ENCODE data around the gene PSMG1.
"Not testable (repeated sequence)": the region's sequence is repeated elsewhere in the genome, so short reads cannot be mapped to it uniquely, and the experiment has no call there.

PSMG1 gene, protein sequence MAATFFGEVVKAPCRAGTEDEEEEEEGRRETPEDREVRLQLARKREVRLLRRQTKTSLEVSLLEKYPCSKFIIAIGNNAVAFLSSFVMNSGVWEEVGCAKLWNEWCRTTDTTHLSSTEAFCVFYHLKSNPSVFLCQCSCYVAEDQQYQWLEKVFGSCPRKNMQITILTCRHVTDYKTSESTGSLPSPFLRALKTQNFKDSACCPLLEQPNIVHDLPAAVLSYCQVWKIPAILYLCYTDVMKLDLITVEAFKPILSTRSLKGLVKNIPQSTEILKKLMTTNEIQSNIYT

DNA sequence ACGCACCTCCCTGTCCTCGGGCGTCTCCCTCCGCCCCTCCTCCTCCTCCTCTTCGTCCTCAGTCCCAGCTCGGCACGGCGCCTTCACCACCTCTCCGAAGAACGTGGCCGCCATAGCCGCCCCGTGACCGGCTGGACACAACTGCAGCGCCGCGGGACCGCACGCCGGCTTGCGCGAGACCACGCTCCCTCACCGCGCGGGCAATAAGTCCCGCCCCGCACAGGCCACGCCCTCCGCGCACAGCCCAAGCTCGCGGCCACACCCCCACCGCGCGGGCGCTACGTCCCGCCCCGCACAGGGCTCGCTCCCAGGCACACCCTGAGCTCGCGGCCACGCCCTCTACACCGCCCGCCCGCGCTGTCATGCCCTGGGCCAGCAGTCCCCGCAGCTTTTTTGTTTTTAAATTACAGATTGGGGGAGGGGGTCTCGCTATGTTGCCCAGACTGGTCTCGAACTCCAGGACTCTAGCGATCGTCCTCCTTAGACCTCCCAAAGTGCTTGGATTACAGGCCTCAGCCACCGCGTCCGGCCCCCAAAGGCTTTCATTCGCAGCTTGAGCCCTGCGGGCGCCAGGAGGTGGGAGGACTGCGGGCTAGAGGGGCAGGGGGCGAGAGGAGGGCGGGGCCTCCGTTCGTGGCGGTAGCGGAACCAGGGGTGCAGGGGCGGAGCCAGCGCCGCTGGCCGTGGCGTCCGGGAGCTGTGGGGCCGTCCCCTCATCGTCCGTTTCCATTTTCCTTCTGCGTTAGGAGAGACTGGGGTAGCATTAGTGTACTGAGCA lies at the start of gene PSMG1:
PSMG1 (minus strand) TSS at position 180 of the 778 bp plus-strand sequence; CDS start at position 114, 66 bp downstream.
- peak; percentile 98 for DNase-seq

DNA sequence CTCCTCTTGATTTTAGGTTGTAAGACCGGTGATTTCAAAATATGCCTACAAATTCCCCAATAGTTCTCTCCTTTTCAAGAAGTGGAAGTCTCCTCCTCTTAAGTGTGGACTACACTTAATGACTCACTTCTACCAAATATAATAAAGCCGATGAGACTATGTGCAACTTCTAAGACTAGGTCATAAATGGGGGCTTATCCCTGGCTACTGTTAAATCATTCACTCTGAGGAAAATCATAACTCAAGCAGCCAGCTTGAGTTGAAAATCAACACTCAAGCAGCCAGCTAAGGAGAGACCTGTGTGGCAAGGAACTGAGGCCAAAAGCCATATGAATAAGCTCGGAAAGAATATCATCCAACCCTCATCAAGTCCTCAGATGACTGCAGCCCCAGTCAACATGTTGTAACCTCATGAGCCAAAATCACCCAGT lies 49.6 kb upstream of the PSMG1 start:
- no peak for DNase-seq

DNA sequence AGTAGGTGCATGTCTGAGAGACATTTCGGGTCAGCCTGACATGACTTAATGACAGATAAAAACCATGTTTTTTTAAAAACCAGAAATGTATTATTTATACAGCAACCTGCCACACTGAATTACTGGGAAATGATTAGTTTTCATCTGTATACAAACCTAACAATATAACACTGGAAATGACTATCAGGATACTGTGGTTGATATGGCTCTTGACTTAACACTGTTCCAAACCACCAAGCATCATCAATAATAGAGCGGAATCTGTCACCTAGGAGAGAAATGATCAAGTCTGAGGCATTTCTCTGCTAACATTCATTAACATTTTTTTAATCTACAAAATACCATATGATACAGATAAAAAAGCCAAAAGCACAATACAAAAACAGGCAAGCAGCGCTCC lies 41.7 kb upstream of the PSMG1 start:
- DNase-seq = no peak

DNA sequence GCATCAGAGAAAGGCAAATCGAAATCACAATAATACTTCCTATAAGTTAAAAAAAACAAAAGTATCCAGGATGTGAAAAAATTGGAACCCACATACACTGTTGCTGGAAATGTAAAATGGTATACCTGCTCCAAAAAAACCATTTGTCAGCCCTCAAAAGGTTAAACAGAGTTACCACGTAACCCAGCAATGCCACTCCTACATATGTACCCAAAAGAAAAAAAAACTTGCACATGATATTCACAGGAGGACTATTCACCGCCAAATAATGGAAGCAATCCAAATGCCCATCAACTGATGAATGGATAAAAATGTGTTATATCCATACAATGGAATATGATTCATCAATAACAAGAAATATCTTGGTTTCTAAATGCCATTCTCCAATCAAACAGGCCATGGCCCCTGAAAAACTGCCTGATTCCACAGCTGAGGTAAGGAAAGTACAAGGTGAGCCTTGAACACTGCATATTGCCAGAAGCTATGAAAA lies 38.8 kb upstream of the PSMG1 start:
- DNase-seq = no peak

DNA sequence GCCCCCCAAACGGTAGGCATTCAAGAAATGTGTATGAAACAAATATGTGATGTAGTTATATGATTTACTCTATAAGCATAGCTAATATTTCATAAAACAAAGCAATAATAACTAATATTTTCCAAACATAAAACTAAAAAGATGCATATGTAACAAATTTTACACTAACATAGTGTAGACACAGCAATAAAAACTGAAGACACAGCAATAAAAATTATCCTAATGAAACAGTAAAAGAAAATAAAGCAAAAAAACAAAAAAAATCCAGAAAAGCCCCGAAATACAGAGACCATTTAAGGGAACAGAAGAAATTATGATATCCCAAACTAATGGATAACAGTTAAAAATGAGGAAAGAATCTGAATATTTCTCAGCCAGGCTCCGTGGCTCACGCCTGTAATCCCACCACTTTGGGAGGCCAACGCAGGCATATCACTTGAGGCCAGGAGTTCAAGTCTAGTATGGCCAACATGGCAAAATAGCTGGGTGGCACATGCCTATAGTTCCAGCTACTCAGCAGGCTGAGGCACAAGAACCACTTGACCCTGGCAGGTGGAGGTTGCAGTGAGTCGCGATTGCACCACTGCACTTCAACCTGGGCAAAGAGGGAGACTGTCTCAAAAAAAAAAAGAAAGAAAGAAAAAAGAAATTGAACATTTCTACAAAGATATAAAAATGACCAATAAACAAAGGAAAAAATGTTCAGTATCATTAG lies 38.2 kb upstream of the PSMG1 start:
- DNase-seq = no peak

DNA sequence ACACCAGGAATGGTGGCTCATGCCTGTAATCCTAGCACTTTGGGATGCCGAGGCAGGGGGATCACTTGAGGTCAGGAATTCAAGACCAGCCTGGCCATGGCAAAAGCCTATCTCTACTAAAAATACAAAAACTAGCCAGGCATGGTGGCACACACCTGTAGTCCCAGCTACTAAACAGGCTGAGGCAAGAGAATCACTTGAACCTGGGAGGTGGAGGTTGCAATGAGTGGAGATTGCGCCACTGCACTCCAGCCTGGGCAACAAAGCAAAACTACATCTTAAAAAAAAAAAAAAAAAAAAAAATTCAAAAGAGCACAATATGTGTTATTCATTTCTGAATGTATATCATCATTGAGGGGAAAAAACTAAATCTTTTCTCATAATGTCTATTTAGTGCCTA lies 37.6 kb upstream of the PSMG1 start:
- not testable (repeated sequence) for DNase-seq

DNA sequence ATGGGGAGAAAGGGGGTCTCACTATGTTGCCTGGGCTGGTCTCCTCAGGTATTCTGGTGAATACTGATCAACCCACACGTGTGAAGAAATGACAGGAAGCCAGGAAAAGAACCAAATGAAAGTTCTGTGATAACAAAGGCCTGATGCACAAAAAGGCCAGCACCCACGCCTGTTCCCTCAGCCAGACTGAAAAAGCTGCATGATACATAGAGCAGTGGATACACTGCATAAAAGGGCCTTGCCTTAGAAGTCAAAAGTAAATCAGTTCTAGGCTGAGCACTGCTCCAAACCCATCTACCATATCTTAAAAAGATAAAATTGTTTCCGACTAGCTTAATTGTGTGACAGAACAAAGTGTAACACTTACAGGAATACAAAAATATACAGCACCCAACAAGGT lies 36.9 kb upstream of the PSMG1 start:
- no peak for DNase-seq

DNA sequence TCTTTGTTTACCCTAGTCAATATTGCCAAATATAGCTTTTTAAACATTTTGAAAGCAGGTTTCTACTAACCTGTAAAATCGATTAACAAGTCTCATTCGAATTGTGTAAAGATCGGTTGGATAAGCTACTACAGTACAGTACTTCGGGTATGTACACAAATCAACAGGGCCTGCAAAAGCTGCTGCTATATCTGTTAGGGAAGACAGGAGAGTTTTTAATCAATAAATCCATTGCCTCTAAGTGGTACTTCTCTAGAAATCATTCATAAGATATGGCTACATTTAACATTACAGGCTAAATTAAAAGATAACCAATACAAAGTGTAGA lies 34.8 kb upstream of the PSMG1 start:
- no peak for DNase-seq

DNA sequence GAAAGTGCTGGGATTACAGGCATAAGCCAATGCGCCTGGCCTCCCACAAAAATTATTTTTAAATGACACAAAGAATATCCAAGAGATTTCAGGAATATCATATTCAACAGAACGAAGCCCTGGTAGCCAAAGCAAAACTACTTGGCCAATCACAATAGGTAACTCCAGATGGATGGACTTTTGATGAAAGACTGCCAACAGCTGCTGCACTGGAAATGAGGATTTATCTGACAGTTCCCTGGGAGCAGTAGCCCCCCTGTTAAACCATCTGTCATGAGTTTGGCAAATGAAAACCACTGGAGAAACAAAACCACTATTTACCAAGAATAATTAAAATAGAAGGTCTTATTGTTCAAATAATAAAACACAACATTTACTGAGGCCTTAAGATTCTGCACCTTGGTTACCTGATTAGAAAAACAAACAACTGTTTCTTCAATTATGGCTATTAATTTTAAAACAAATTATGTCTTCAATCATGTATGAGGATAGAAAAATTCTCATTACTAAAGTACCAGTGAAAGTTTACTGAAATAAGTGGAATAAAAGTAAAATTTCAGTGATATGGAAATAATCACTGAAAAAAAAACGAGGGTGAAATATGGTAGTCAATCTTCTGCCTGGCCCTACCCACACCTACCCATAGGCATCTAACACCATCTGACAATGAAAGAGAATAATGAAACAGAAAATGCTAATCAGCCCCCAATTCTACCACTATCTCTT lies 34.3 kb upstream of the PSMG1 start:
- no peak for DNase-seq

DNA sequence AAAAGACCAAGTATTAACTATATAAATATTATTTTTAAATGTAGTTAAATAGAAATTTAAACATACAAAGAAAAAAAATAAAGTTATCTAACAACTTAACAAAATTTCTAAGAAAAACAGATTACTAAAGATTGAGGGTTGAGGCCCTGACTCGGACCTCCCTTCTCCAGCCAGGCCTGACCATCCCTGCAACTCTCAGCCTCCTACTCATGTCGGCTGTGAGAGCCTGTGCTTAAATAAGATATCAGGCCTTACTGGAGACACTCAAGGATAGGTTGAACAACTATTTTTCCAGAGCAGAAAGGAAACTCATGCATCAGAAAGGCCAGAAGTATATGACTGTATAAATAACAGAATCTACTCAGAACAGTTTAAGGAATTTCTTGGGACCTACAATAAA lies 33.0 kb upstream of the PSMG1 start:
- DNase-seq = no peak

DNA sequence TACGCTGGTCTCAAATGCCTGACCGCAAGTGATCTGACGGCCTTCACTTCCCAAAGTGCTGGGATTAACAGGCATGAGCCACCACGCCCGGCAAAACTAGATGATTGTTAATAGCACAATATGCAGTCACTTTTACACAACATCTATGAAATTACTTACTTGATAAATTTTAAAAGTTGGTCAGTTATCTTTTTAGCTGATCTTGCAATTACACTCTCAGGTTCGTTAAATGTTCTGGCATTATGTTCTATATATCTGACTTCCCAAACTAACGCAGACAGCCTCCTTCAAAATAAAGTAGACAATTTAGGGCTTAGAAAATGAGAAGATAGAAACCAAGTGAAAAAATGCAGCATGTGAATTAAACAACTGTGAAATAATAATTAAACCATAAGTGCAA lies 31.8 kb upstream of the PSMG1 start:
- no peak for DNase-seq

DNA sequence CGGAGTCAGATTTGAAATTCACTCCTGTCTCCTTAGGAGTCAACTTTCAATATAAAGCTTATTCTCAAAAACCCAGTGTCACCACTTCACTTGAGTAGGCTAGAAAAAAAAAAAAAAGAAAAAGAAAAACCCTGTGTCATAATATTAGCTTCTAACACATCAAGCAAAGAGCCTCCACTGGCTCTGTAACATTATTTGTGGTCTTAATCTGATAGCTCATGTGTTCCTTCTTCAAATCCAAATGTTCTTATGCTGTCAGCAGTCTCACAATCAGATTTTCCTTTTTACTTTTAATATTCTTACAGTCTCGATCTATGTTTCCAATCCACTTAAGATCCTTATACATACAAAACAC lies 26.1 kb upstream of the PSMG1 start:
- DNase-seq = no peak

DNA sequence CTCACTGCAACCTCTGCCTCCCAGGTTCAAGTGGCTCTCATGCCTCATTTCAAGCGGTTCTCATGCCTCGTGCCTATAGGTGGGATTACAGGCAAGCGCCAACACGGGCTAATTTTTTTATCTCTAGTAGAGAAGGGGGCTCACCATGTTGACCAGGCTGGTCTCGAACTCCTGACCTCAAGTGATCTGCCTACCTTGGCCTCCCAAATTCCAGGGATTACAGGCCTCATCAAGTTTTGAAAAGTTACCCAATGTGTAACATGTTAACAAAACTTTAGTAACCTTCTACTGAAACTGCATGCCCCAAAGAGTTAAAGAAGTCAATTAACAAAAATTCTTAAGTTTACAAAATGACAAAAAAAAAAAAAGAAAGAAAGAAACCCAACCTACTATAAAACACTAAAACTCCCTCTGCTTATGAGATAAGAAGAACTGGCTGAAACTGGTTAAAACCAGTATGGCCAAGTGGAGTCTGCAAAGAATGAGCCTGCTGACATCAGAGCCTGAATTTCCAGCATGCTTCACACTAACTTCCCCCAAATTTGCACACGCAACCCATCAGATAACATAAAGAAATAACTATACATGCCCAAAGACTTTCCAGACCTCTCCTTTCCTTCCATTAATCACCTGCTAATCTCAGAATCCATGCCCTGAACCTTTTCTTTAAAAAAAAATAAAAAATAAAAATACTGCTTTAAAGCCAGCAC lies 25.5 kb upstream of the PSMG1 start:
- DNase-seq = no peak

DNA sequence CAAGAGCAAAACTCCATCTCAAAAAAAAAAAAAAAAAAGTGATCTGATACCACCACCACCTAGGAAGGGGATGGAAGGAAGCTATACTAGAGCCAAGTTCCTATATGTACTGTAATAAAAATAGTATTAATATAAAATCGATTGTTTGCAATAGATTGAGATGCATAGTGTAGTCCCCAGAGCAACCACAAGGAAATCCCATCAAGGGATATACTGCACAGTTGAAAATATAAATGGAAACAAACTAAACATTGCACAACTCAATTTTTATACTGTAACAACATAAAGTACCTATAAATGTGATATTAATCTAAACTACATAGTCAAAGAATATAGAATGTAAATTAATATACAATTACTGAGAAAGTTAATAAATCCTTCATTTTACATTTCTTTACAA lies 20.9 kb upstream of the PSMG1 start:
- DNase-seq = no peak

DNA sequence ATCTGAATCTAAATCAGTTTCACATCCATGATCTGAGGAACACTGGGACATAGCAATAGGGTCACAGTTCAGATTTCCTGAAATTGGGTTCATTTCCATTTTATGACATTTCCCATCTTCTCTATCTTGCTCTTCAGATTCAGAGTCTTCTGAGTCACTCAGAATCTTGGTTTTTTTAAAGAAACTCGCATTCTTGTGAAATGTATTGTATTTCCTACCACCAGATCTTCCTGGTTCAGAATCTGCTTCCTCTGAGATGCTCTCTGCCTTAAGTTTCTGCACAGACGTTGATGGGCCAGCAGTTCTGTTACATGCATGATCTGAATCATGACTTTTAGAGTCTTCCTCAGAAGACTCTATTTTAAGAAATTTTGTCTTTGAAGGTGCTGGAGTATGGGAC lies 15.5 kb upstream of the PSMG1 start:
- DNase-seq = no peak

DNA sequence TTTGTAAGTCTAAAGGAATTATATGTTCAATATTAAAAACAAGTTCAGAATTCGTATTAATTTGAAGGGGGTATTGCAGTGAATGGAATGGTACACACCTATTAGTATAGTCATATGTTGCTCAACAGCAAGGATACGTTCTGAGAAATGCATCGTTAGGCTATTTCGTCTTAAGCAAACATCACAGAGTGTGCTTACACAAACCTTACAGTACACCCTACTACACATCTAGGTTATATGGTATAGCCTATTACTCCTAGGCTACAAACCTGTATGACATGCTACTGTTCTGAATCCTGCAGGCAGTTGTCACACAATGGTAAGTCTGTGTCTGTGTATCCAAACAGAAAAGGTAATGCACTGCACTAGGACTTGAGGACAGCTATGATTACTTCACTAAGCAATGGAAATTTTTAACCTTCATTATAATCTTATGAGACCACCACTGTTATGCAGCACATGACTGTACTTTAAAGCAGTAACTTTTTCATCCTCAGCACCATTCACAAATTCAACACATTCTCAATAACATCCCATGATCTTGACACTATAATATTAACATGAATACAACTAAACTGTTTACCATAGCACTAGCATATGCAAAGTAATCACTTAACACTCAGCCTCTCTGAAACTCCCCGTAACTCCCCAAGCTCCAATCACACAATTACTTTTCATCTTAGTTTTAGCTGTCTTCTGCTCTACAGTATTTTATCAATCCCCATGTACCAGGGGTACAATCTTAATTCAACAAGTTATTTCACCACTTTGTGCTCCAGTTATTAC lies 14.4 kb upstream of the PSMG1 start:
- no peak for DNase-seq

DNA sequence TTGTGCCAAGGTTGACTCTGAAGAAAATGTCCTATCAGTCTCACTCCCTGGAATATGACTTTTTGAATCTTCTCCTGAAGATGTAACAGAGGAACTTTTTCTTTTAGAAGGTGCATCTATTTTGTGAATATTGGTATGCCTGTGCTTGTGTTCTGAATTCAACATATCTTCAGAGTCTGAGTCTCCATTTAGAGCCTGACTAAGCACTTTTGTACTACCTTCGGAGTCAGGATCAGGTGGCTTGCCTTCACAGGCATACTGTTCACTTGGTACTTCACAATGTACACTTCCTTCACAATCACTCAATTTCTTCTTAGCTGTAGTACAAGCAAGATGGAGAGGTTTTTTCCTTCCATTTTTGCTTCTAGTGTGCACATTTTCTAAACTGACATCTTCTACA lies 13.6 kb upstream of the PSMG1 start:
- no peak for DNase-seq

DNA sequence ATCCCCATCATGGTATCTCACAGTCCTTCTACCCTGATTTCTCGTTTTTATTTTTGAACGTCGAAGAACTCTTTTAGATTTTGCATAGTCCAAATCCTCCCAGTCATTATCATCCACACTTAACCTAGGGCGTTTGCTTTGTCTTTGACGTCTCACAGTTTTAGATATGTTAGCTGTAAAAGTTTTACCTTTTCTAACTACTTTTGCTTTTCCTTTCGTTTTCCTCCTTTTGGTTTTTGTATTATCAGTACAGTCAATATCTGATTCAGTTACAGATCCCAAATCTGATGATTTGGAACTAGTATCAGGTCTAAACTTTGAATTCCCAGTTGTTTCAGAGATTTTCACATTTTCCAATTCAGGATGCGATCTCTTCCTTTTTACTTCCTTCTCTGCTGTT lies 13.1 kb upstream of the PSMG1 start:
- no peak for DNase-seq

DNA sequence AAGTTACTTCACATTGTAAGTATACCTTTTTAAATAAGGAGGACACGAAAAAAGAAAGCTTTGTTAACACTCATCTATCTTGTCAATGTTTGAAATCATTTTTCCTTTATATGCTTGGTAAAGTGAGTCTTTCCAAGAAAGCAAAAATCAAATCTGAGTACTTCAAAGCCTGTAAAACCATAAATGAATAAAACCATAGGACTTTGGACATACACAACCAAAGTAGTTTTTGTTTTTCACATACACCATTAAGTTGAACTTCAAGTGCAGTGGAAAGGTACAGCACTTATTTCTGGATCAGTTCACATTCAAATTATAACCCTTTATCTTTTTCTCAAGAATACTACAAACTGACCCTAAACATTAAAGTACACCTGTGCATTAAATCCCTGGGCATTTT lies 10.1 kb upstream of the PSMG1 start:
- DNase-seq = no peak

DNA sequence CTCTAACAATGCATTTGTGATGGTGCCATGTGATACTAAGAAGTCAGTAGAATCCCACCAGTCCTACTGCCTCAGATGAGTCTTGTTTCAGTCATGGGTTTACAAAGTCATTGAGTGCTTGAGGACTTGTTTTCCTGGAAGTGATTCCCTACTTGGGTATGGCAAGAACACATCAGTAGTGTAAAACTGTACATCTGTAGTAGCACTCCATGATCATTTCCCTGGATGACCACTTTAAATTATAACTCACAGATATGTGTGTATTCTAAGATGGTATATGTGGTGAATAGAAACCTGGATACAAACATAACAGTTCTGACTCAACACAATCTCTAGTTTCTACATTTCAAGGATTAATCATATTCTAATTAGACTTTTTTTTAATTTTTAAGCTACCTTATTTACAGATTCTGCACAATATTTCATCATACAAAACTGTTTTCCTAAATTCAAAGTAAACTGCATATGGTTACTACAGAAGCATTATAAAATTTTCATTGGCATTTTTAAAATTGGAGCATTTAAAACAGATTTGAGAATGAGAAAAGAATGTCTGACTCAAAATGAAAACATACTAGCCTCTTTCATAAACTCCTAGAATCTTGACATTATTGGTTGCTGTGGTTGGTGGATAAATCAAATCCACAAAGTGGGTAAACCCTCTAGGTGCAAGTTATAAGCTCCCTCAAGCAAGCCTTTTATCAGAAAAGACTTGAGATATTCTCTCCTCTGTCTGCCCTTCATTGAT lies 6.8 kb upstream of the PSMG1 start:
- DNase-seq = no peak

DNA sequence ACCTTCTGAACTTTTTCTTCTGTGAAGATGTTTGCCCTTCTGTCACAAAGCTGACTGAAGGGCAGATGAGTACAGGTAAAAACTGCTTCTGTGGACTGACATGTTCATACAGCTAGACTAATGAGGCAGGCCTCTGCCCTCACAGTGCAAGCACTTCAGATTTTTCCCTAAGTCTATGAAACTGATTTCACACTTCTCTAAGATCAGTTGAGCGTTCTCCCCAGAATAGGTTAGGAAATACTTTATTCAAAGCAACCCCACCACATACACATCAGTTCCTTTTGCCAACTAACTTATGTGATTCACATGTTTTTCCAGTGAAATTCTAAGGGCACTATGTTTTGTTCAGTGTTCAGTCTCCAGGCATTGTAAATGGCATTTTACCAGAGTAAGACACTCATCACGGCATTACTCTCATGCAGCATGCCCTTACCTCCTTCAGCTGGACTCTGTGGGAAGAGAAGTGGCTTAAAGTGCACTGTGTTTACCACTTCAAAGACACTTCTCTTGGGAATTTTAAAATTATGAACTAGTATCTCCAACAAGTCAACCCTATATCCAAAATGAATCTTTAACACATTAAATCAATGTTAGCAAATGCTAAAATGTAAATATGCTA lies 5.4 kb upstream of the PSMG1 start:
- DNase-seq = no peak

Measured in NCI-H2227 treated with DMSO at 0.1 percent for 48 hours (cell line).